ENCODE measurements around the gene BRCC3.
"Not testable (repeated sequence)": the region's sequence is repeated elsewhere in the genome, so short reads cannot be mapped to it uniquely, and the experiment has no call there.

BRCC3 gene

GRCh38 chrX:155061760-155062159 is 9.5 kb upstream of the BRCC3 start:
- no peak for DNase-seq

GRCh38 chrX:155065035-155065734 is 6.1 kb upstream of the BRCC3 start:
- no peak for DNase-seq

GRCh38 chrX:155068165-155068564 is 3.1 kb upstream of the BRCC3 start:
- DNase-seq: no peak

- no peak for DNase-seq
These were observed 1.9 kb upstream of the BRCC3 start for GRCh38 chrX:155069414-155069813.

GRCh38 chrX:155070038-155070437 is 1.3 kb upstream of the BRCC3 start:
- DNase-seq: no peak

- DNase-seq: no peak
These were observed 689 bp upstream of the BRCC3 start for GRCh38 chrX:155070663-155070974.

- no peak for DNase-seq
These were observed 479 bp downstream of the BRCC3 start for GRCh38 chrX:155071694-155072280.

- peak; percentile 44 for DNase-seq
These were observed 15.0 kb downstream of the BRCC3 start for GRCh38 chrX:155086202-155086840.

GRCh38 chrX:155086961-155087735 is 15.8 kb downstream of the BRCC3 start:
- DNase-seq: no peak

- peak; percentile 41 for DNase-seq
These were observed 23.3 kb downstream of the BRCC3 start for GRCh38 chrX:155094468-155095061.

GRCh38 chrX:155105919-155106318 is 34.6 kb downstream of the BRCC3 start:
- no peak for DNase-seq

- peak; percentile 6 for DNase-seq
These were observed 37.1 kb downstream of the BRCC3 start for GRCh38 chrX:155108427-155108826.

- DNase-seq: no peak
These were observed 40.9 kb downstream of the BRCC3 start for GRCh38 chrX:155112171-155112570.

GRCh38 chrX:155113097-155113496 is 41.8 kb downstream of the BRCC3 start:
- no peak for DNase-seq

GRCh38 chrX:155115174-155115819 is 44.0 kb downstream of the BRCC3 start:
- no peak for DNase-seq

GRCh38 chrX:155127465-155127864 is 56.2 kb downstream of the BRCC3 start:
- DNase-seq: no peak

- DNase-seq: no peak
These were observed 56.6 kb downstream of the BRCC3 start for GRCh38 chrX:155127940-155128339.

- no peak for DNase-seq
These were observed 60.8 kb downstream of the BRCC3 start for GRCh38 chrX:155132110-155132509.

GRCh38 chrX:155134255-155134654 is 62.9 kb downstream of the BRCC3 start:
- DNase-seq: no peak

GRCh38 chrX:155143959-155144548 is 72.7 kb downstream of the BRCC3 start:
- no peak for DNase-seq

- DNase-seq: no peak
These were observed 73.6 kb downstream of the BRCC3 start for GRCh38 chrX:155144926-155145325.

- not testable (repeated sequence) for DNase-seq
These were observed 76.3 kb downstream of the BRCC3 start for GRCh38 chrX:155147612-155148011.

Measured in activated CD4-positive, alpha-beta T cell treated with anti-CD3 and anti-CD28 coated beads, Interleukin-2, amount 50 U/mL, for 16 hours (primary cell).